Loucy (cell line): ENCODE results near the gene TNS3.
"Not testable (repeated sequence)": the region's sequence is repeated elsewhere in the genome, so short reads cannot be mapped to it uniquely, and the experiment has no call there.

ENCODE experiments used
- CTCF ChIP-seq: fragments of 200-600 bp; sonication (generic); conservative IDR thresholded peaks from 2 replicates; pipeline ENCODE4 v1.5.1; 2014; ENCODE audit warnings: mild to moderate bottlenecking, antibody characterized with exemption, low read length
- EZH2phosphoT487 ChIP-seq: fragments of 200-600 bp; IDR thresholded peaks from 2 replicates; pipeline ENCODE4 v1.6.1; 2018; ENCODE audit warnings: antibody characterized with exemption, mild to moderate bottlenecking, moderate library complexity, borderline replicate concordance

- TF ChIP-seq CTCF, EZH2phosphoT487: not testable (repeated sequence)
Measured at GRCh38 chr7:47586161-47586670, 4.3 kb upstream of the TNS3 start.
